ENCODE data around the gene CDC42BPG. TPM values are rescaled to one million over a fixed set of nuclear protein-coding genes. Genes with fewer than 3 reads are reported as not detected.

The CDC42BPG gene
- total and polyA plus RNA-seq, 10 of the 15 experiments (the other 5 are each of a cell fraction or from before 2014, with no cell fraction given): 0.02 to 1.3 (median 0.09) TPM; not detected in 1

GRCh38 chr11:64880240-64881001 is 36.0 kb upstream of the CDC42BPG start (continued):
- peak; percentile 37 for TF ChIP-seq SKIL (IDR thresholded peaks at IDR 0.05; ENCODE audit: low read depth, poor library complexity, severe bottlenecking)
- TF ChIP-seq, protein P1, sequence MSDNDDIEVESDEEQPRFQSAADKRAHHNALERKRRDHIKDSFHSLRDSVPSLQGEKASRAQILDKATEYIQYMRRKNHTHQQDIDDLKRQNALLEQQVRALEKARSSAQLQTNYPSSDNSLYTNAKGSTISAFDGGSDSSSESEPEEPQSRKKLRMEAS (IDR thresholded peaks at IDR 0.05; ENCODE audit: low read depth, low read length): no peak
- TF ChIP-seq RFX5 (IDR thresholded peaks at IDR 0.05; ENCODE audit: low read depth, low read length): peak; percentile 54; the same call in 1 of the 2 replicates
- TF ChIP-seq, protein P2, sequence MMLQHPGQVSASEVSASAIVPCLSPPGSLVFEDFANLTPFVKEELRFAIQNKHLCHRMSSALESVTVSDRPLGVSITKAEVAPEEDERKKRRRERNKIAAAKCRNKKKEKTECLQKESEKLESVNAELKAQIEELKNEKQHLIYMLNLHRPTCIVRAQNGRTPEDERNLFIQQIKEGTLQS (IDR thresholded peaks at IDR 0.05; ENCODE audit: borderline replicate concordance, extremely low read depth, low read depth, low read length): peak; percentile 42; the same call in 1 of the 2 replicates
- peak; percentile 38; the same call in 1 of the 2 replicates for TF ChIP-seq DPF2 (IDR thresholded peaks at IDR 0.05)
- TF ChIP-seq MEF2A (IDR thresholded peaks at IDR 0.05; ENCODE audit: insufficient read depth, low read depth, low read length): 0 out of 2 replicates have a peak, but pooled peaks have one; percentile 2
- no peak for TF ChIP-seq JUND (IDR thresholded peaks at IDR 0.05; ENCODE audit: low read depth, low read length)
- TF ChIP-seq PAX5 (IDR thresholded peaks at IDR 0.05; ENCODE audit: borderline replicate concordance, low read depth, low read length): no peak
- TF ChIP-seq RAD51 (IDR thresholded peaks at IDR 0.05): peak; percentile 93
- TF ChIP-seq BHLHE40 (IDR thresholded peaks at IDR 0.05; ENCODE audit: borderline replicate concordance in 1 of 2, low read depth in 2 of 2, low read length in 1 of 2): peak; percentile 58; a peak in 2 of 4 replicates
- no peak for TF ChIP-seq POLR2A (IDR thresholded peaks at IDR 0.05; ENCODE audit: low read depth, low read length)
- TF ChIP-seq EED (IDR thresholded peaks at IDR 0.05; ENCODE audit: low read depth): peak; percentile 49; the same call in 1 of the 2 replicates
- TF ChIP-seq, protein P3, sequence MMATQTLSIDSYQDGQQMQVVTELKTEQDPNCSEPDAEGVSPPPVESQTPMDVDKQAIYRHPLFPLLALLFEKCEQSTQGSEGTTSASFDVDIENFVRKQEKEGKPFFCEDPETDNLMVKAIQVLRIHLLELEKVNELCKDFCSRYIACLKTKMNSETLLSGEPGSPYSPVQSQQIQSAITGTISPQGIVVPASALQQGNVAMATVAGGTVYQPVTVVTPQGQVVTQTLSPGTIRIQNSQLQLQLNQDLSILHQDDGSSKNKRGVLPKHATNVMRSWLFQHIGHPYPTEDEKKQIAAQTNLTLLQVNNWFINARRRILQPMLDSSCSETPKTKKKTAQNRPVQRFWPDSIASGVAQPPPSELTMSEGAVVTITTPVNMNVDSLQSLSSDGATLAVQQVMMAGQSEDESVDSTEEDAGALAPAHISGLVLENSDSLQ (IDR thresholded peaks at IDR 0.05): peak; percentile 80
- TF ChIP-seq CBX3 (IDR thresholded peaks at IDR 0.05; ENCODE audit: borderline replicate concordance, low read depth): no peak
- TF ChIP-seq JUNB (IDR thresholded peaks at IDR 0.05): no peak
